K562 (cell line): ENCODE results near the gene POLR3H. TPM values are rescaled to one million over a fixed set of nuclear protein-coding genes. Genes with fewer than 3 reads are reported as not detected.

ENCODE experiments used
- ATAC-seq: fragments of 200-7000 bp; cut with Tn5 transposase; 3 replicates; pipeline ENCODE4 v1.9.1; 2020; ENCODE audit warnings: moderate library complexity
- BruUV-seq: library from RNA; stranded (reverse); fragments of 400-500 nt; replicated peaks from 2 replicates; lab custom pipeline; 2021; lab: Mats Ljungman, UMichigan
- CTCF ChIA-PET: fragments of 300-600 bp; formaldehyde crosslinking; extraction: SDS; loops from one replicate; lab custom pipeline; 2021; ENCODE audit warnings: low intra/inter-chr PET ratio; lab: Yijun Ruan, JAX
- POLR2A ChIA-PET: fragments of 300-600, 350-650 bp; sonication (Branson Sonifier 250); formaldehyde crosslinking; extraction: SDS; loops from one replicate; lab custom pipeline; 2021; ENCODE audit warnings: antibody characterized with exemption, inconsistent platforms; lab: Yijun Ruan, JAX
- DNase-seq, 4 experiments: peaks; one replicate each; pipeline versions ENCODE4 v3.0.0 to v3.0.0-alpha.2; 2011 to 2018; ENCODE audit warnings: low spot score in 3 of 4, mixed read lengths in 3 of 4; ENCODE audit errors: extremely low read depth in 1 of 4
- FAIRE-seq: peaks from 2 replicates; lab custom pipeline; 2011; peaks lifted over from hg19 to GRCh38; lab: Jason Lieb, UNC
- H2AFZ ChIP-seq: 2 replicates; pipeline ENCODE4 v1.6.0; 2011; ENCODE audit warnings: low read depth, low read length, control low read depth, inconsistent platforms
- H3K27ac ChIP-seq: fragments of 200-600 bp; 3 replicates; pipeline ENCODE4 v1.8.0; 2011; ENCODE audit warnings: low read depth, mild to moderate bottlenecking, control low read depth, inconsistent platforms, low read length, moderate library complexity, mixed read lengths; ENCODE audit errors: extremely low read depth
- H3K27me3 ChIP-seq, 2 experiments: fragments of 300-600 bp in 1 of 2; 2 replicates in 1 of 2; 3 replicates in 1 of 2; pipeline versions ENCODE4 v1.6.0 to v1.8.0; 2011; ENCODE audit warnings: inconsistent platforms in 2 of 2, low read length in 2 of 2, mild to moderate bottlenecking in 1 of 2, mixed read lengths in 1 of 2, moderate library complexity in 1 of 2; ENCODE audit not compliant: control insufficient read depth in 2 of 2, insufficient read depth in 2 of 2
- H3K36me3 ChIP-seq: fragments of 300-600 bp; 3 replicates; pipeline ENCODE4 v1.8.0; 2011; ENCODE audit warnings: mild to moderate bottlenecking, low read length, inconsistent platforms; ENCODE audit not compliant: control insufficient read depth, insufficient read depth
- H3K4me1 ChIP-seq, 2 experiments: fragments of 200-600 bp in 1 of 2; replicated peaks in 1 of 2; 2 replicates in 1 of 2; 3 replicates in 1 of 2; pipeline versions ENCODE4 v1.5.1 to v1.8.0; 2011; ENCODE audit warnings: inconsistent platforms in 2 of 2, low read length in 2 of 2, mild to moderate bottlenecking in 1 of 2, mixed read lengths in 1 of 2, moderate library complexity in 1 of 2; ENCODE audit not compliant: control insufficient read depth in 2 of 2, insufficient read depth in 2 of 2
- H3K4me2 ChIP-seq: 2 replicates; pipeline ENCODE4 v1.6.1; 2011; ENCODE audit warnings: low read length, control low read depth, inconsistent platforms, mixed read lengths; ENCODE audit not compliant: insufficient read depth
- H3K4me3 ChIP-seq: fragments of 200-600 bp; sonication (generic), shearing (Covaris generic); 2 replicates; pipeline ENCODE4 v1.5.1; 2016; ENCODE audit warnings: control low read depth, inconsistent platforms
- H3K79me2 ChIP-seq: fragments of 200-600 bp; 3 replicates; pipeline ENCODE4 v1.8.0; 2011; ENCODE audit warnings: low read length, inconsistent platforms; ENCODE audit not compliant: control insufficient read depth, insufficient read depth
- H3K9ac ChIP-seq, 2 experiments: 2 replicates each; pipeline versions ENCODE4 v1.6.0 to v1.6.1; 2011; ENCODE audit warnings: low read depth in 2 of 2, low read length in 2 of 2, control low read depth in 1 of 2, inconsistent platforms in 1 of 2, mild to moderate bottlenecking in 1 of 2, mixed read lengths in 1 of 2; ENCODE audit not compliant: insufficient read depth in 1 of 2
- H3K9me1 ChIP-seq: one replicate; pipeline ENCODE4 v1.6.0; 2011; ENCODE audit warnings: inconsistent platforms, mild to moderate bottlenecking, low read length, moderate library complexity; ENCODE audit not compliant: control insufficient read depth, insufficient read depth
- H3K9me3 ChIP-seq: replicated peaks from 2 replicates; pipeline ENCODE4 v1.5.1; 2011; ENCODE audit warnings: low read depth, low read length, inconsistent platforms; ENCODE audit not compliant: control insufficient read depth, insufficient read depth
- H4K20me1 ChIP-seq: replicated peaks from 2 replicates; pipeline ENCODE4 v1.6.1; 2011; ENCODE audit warnings: low read length, inconsistent platforms, mixed read lengths; ENCODE audit not compliant: control insufficient read depth, insufficient read depth
- ADNP ChIP-seq: fragments of 200-800 bp; sonication (Bioruptor generic); IDR thresholded peaks from 2 replicates; pipeline ENCODE4 v1.6.1; 2016; ENCODE audit warnings: missing genetic modification characterization, missing compliant biosample characterization
- CBX1 ChIP-seq: sonication (generic); IDR thresholded peaks from 2 replicates; pipeline ENCODE4 v1.6.1; 2016; ENCODE audit warnings: antibody characterized with exemption, low read depth, mild to moderate bottlenecking
- GABPB2 ChIP-seq: fragments of 250-450 bp; sonication (Bioruptor Pico); conservative IDR thresholded peaks from 2 replicates; pipeline ENCODE4 v1.5.1; 2021; ENCODE audit warnings: mild to moderate bottlenecking
- HDAC3 ChIP-seq: fragments of 450-650 bp; IDR thresholded peaks from 2 replicates; pipeline ENCODE4 v1.6.1; 2018; ENCODE audit warnings: borderline replicate concordance, mild to moderate bottlenecking, moderate library complexity; ENCODE audit not compliant: partially characterized antibody
- KHSRP ChIP-seq: fragments of 450-650 bp; IDR thresholded peaks from 2 replicates; pipeline ENCODE4 v1.6.1; 2017
- MCM5 ChIP-seq: fragments of 450-650 bp; IDR thresholded peaks from 2 replicates; pipeline ENCODE4 v1.6.1; 2016; ENCODE audit warnings: low read depth
- MXI1 ChIP-seq: IDR thresholded peaks from 2 replicates; pipeline ENCODE4 v1.6.1; 2011; ENCODE audit warnings: low read depth, mild to moderate bottlenecking, improper control_type of control experiment, low read length
- NFRKB ChIP-seq: fragments of 450-650 bp; IDR thresholded peaks from 2 replicates; pipeline ENCODE4 v1.6.1; 2016; ENCODE audit warnings: low read depth
- PHF21A ChIP-seq: fragments of 450-650 bp; IDR thresholded peaks from 2 replicates; pipeline ENCODE4 v1.6.1; 2017; ENCODE audit warnings: low read depth, borderline replicate concordance
- SAFB ChIP-seq: fragments of 200-400 bp; formaldehyde crosslinking; IDR thresholded peaks from 2 replicates; pipeline ENCODE4 v1.6.1; 2017; ENCODE audit warnings: low read depth, low read length, borderline replicate concordance
- SAP30 ChIP-seq: fragments of 200-600 bp; sonication (generic); IDR thresholded peaks from 2 replicates; pipeline ENCODE4 v1.6.1; 2012; ENCODE audit warnings: borderline replicate concordance, low read depth, mild to moderate bottlenecking, moderate library complexity, low read length, control low read depth, inconsistent platforms; ENCODE audit not compliant: insufficient read depth, poor library complexity, severe bottlenecking
- ZBTB8A ChIP-seq: fragments of 450-650 bp; IDR thresholded peaks from 2 replicates; pipeline ENCODE4 v1.6.1; 2018; ENCODE audit warnings: mild to moderate bottlenecking, moderate library complexity; ENCODE audit not compliant: partially characterized antibody
- ZNF76 ChIP-seq: fragments of 250-450 bp; sonication (Bioruptor Pico); IDR thresholded peaks from 2 replicates; pipeline ENCODE4 v1.4.0; 2020; ENCODE audit warnings: mild to moderate bottlenecking, moderate library complexity, borderline replicate concordance
- WGBS: fragments of 100-300 bp; shearing (Covaris generic); methylation state at CpG from one replicate; pipeline ENCODE4 v1.1.6; 2016; ENCODE audit warnings: low coverage, mixed read lengths; ENCODE audit not compliant: insufficient coverage; ENCODE audit errors: missing lambda C conversion rate; 5-methylcytosine and 5-hydroxymethylcytosine counted together
- in situ Hi-C: fragments of 300-500 bp; cut with MboI; formaldehyde crosslinking; loops from 4 replicates; pipeline ENCODE4 v1.15.0; 2018; ENCODE audit warnings: inconsistent platforms, mixed read lengths
- intact Hi-C: fragments of 100-400 bp; cut with micrococcal nuclease; formaldehyde crosslinking; loops from 2 replicates; pipeline ENCODE4 v1.14.2; 2022
- polyA plus RNA-seq, 8 experiments: library from polyadenylated mRNA; depleted of rRNA in 4 of 8; stranded (reverse) in 5 of 8; unstranded in 3 of 8; fragments of >200 nt; fragmentation: Nextera tagmentation in 2 of 8; fragmentation: Illumina TruSeq in 1 of 8; extraction: Ambion mirVana in 2 of 8; extraction: Trizol in 1 of 8; gene quantifications; 2 replicates each; pipeline versions ENCODE4 v1.2.1 to v1.2.3, GENCODE V29; 2011 to 2014; ENCODE audit warnings: inconsistent platforms in 1 of 8, missing spikeins in 1 of 8
- total RNA-seq, 7 experiments: library from RNA; depleted of rRNA in 6 of 7; stranded (reverse); fragments of >200 nt in 6 of 7; fragmentation: Illumina TruSeq in 2 of 7; extraction: Trizol in 2 of 7; gene quantifications; 2 replicates each; pipeline versions ENCODE4 v1.2.1 to v1.2.3, GENCODE V29; 2011 to 2021; ENCODE audit warnings: low replicate concordance in 1 of 7
- TF ChIP-seq, protein P1 (sequence below): fragments of 250-450 bp; sonication (Bioruptor Pico); IDR thresholded peaks from 2 replicates; pipeline ENCODE4 v1.5.0; 2022; ENCODE audit warnings: mild to moderate bottlenecking
- TF ChIP-seq, protein P2 (sequence below): fragments of 450-650 bp; IDR thresholded peaks from 2 replicates; pipeline ENCODE4 v1.6.1; 2017; ENCODE audit warnings: antibody characterized with exemption, mild to moderate bottlenecking

POLR3H gene
- total and polyA plus RNA-seq, 9 of the 15 experiments (the other 6 are each of a cell fraction or from before 2014, with no cell fraction given) = 5.3 to 48.4 (median 22.2) TPM

- DNase-seq (no peak), FAIRE-seq (no peak), ATAC-seq (no peak)
- CTCF ChIA-PET = no interaction called here
- H3K9ac ChIP-seq = no peak overlapping the region
- peaks cover 4% of the 10 kb centered on the region for H3K9me1 ChIP-seq
- H3K27me3 ChIP-seq = no peaks in the 10 kb centered on the region
- no peak overlapping the region for H3K4me3 ChIP-seq
- H4K20me1 ChIP-seq = peaks cover 38% of the 10 kb centered on the region
- H3K79me2 ChIP-seq = peaks cover 94% of the 10 kb centered on the region
- no peak overlapping the region for H3K4me2 ChIP-seq
- in situ Hi-C loops = no loop called here
- peaks cover 57% of the 10 kb centered on the region; the same call in 2 of the 3 replicates for H3K36me3 ChIP-seq
- no peak overlapping the region for H3K27ac ChIP-seq
- 73% methylated on average over 7 of the region's 7 CpGs for WGBS
- no TSS peak for BruUV-seq
- H3K9me3 ChIP-seq = no peaks in the 10 kb centered on the region
- H2AFZ ChIP-seq = no peak overlapping the region
- intact Hi-C loops = no loop called here
- peaks cover 6% of the 10 kb centered on the region in 2 experiments; a peak in 3 of 5 replicates for H3K4me1 ChIP-seq
- POLR2A ChIA-PET = interaction anchor here (0.7 to 3.2 kb wide), 4 partner anchors 8 to 44 kb away, joined by 3 to 18 read pairs (median 4); partner anchors contain the start of genes ACO2 and PHF5A
- TF ChIP-seq, protein P1, sequence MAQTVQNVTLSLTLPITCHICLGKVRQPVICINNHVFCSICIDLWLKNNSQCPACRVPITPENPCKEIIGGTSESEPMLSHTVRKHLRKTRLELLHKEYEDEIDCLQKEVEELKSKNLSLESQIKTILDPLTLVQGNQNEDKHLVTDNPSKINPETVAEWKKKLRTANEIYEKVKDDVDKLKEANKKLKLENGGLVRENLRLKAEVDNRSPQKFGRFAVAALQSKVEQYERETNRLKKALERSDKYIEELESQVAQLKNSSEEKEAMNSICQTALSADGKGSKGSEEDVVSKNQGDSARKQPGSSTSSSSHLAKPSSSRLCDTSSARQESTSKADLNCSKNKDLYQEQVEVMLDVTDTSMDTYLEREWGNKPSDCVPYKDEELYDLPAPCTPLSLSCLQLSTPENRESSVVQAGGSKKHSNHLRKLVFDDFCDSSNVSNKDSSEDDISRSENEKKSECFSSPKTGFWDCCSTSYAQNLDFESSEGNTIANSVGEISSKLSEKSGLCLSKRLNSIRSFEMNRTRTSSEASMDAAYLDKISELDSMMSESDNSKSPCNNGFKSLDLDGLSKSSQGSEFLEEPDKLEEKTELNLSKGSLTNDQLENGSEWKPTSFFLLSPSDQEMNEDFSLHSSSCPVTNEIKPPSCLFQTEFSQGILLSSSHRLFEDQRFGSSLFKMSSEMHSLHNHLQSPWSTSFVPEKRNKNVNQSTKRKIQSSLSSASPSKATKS = no peak
- TF ChIP-seq CBX1 = no peak
- no peak for TF ChIP-seq PHF21A
- no peak for TF ChIP-seq MCM5
- no peak for TF ChIP-seq ADNP (tag)
- TF ChIP-seq NFRKB = no peak
- no peak for TF ChIP-seq ZBTB8A
- no peak for TF ChIP-seq MXI1
- no peak for TF ChIP-seq SAP30
- no peak for TF ChIP-seq HDAC3
- no peak for TF ChIP-seq GABPB2 (CRISPR knock-in tag)
- TF ChIP-seq ZNF76 (CRISPR knock-in tag) = no peak
- TF ChIP-seq SAFB = no peak
- TF ChIP-seq, protein P2, sequence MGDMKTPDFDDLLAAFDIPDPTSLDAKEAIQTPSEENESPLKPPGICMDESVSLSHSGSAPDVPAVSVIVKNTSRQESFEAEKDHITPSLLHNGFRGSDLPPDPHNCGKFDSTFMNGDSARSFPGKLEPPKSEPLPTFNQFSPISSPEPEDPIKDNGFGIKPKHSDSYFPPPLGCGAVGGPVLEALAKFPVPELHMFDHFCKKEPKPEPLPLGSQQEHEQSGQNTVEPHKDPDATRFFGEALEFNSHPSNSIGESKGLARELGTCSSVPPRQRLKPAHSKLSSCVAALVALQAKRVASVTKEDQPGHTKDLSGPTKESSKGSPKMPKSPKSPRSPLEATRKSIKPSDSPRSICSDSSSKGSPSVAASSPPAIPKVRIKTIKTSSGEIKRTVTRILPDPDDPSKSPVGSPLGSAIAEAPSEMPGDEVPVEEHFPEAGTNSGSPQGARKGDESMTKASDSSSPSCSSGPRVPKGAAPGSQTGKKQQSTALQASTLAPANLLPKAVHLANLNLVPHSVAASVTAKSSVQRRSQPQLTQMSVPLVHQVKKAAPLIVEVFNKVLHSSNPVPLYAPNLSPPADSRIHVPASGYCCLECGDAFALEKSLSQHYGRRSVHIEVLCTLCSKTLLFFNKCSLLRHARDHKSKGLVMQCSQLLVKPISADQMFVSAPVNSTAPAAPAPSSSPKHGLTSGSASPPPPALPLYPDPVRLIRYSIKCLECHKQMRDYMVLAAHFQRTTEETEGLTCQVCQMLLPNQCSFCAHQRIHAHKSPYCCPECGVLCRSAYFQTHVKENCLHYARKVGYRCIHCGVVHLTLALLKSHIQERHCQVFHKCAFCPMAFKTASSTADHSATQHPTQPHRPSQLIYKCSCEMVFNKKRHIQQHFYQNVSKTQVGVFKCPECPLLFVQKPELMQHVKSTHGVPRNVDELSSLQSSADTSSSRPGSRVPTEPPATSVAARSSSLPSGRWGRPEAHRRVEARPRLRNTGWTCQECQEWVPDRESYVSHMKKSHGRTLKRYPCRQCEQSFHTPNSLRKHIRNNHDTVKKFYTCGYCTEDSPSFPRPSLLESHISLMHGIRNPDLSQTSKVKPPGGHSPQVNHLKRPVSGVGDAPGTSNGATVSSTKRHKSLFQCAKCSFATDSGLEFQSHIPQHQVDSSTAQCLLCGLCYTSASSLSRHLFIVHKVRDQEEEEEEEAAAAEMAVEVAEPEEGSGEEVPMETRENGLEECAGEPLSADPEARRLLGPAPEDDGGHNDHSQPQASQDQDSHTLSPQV = no peak
- TF ChIP-seq KHSRP = no peak
Observed at GRCh38 chr22:41480397-41480735, 63.9 kb downstream of the POLR3H start.
